MV-4-11 (cell line): ENCODE results near the gene NME4.

Source experiments
- DNase-seq: peaks from one replicate; lab custom pipeline; 2025; lab: John Stamatoyannopoulos, UW

Gene NME4

DNA sequence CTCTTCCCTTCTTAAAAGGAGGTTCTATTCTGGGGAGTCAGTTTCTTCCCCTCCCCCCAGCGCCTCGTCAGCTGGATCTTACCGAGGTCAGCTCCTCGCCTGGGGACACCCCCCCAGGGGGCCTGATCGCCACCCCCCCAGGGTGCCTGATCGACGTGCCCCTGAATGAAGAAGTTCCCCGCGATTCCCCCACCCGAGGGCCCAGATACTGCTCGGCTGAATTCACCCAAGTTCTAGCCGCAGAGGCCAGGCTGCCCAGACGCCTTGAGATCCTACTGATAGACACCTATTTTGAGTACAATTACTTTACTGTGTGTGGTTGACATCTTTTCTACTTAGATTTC is 29.9 kb downstream of the NME4 start:
- no peak for DNase-seq

GRCh38 chr16:427250-427649 is 30.3 kb downstream of the NME4 start:
- DNase-seq, result no peak

- DNase-seq, result no peak
Observed at GRCh38 chr16:430904-431303, 33.9 kb downstream of the NME4 start.

GRCh38 chr16:440627-441026 is 43.6 kb downstream of the NME4 start:
- no peak for DNase-seq

DNA sequence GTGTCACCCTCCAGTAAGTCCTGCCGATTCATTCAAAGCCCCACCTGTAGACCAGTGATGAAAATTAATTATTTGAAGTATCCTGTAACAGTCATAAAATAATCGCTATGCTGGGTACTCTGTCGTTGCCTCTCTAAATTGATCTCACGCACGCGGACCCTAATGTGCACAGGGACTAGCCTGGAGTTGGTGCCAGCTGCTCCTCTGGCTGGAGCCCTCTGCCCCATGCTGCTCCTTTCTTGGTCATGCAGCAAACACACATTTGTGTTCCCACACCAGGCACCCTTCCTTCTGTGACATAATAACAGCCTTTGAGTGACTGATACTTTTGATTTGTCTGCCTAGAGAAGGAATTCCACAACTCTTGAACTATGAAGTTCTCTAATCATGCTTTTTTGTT is 44.4 kb downstream of the NME4 start:
- no peak for DNase-seq

DNA sequence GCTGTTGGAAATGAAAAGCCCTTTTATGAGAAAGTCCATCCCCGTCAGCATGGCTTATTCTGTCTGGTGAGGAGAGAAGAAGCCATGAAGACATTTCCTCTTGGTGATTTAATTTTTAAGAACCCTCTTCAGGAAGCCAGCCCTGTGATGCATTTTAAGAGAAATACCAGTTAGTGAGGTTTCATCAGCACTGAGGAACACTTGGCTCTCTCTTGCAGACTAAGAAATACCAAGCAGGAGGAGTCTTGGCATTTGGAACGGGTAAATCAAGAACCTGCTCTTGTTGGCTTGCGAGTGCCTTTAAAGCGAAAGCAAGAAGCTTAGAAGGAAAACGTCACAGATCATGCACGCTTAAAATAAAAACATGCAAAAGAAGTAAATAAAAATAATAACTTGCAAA is 46.0 kb downstream of the NME4 start:
- no peak for DNase-seq

DNA sequence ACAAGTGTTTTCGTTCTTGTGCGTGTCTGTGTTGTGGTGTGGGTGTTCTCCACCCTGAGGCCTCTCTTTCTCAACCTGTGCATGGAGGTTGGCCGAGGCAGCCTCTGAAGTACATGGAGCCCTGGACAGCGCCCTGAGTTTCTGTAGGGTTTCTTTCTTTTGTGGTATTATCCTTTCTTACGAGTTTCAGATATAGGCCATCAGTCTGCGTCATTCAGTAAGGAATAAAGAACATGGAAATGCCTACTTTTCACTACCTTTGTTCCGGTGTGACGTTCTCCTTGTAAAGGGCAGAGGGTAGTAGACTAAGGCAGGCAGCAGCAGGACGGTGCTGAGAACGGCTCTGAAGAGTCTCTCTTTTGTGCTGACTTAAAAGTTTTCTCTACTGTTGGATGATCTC is 47.0 kb downstream of the NME4 start:
- no peak for DNase-seq

DNA sequence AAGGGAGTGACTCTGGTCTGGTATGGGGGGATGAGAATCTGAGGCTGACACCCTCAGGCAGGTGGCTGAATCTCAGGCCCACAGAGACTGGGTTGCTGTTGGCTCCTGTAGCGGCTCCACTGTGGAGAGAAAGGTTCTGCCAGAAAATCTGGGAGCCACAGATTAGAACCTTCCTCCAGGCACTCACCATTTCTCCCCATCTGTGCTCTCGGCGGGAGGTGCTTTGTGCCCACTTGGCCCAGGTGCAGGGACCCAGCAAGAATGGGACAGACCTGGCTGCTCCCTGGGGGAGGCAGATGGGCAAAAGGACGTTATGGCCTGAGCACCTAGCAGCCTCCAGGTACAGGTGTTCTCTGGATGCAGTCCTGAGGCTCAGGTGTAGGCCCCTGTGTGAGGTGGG is 48.6 kb downstream of the NME4 start:
- DNase-seq, result no peak
